K562 (cell line): ENCODE results near the gene SKA3. TPM values are rescaled to one million over a fixed set of nuclear protein-coding genes. Genes with fewer than 3 reads are reported as not detected.

Source experiments
- ATAC-seq: fragments of 200-7000 bp; cut with Tn5 transposase; 3 replicates; pipeline ENCODE4 v1.9.1; 2020; ENCODE audit warnings: moderate library complexity
- BruUV-seq: library from RNA; stranded (reverse); fragments of 400-500 nt; replicated peaks from 2 replicates; lab custom pipeline; 2021; lab: Mats Ljungman, UMichigan
- CTCF ChIA-PET: fragments of 300-600 bp; formaldehyde crosslinking; extraction: SDS; loops from one replicate; lab custom pipeline; 2021; ENCODE audit warnings: low intra/inter-chr PET ratio; lab: Yijun Ruan, JAX
- POLR2A ChIA-PET: fragments of 300-600, 350-650 bp; sonication (Branson Sonifier 250); formaldehyde crosslinking; extraction: SDS; loops from one replicate; lab custom pipeline; 2021; ENCODE audit warnings: antibody characterized with exemption, inconsistent platforms; lab: Yijun Ruan, JAX
- DNase-seq, 4 experiments: peaks; one replicate each; pipeline versions ENCODE4 v3.0.0 to v3.0.0-alpha.2; 2011 to 2018; ENCODE audit warnings: low spot score in 3 of 4, mixed read lengths in 3 of 4; ENCODE audit errors: extremely low read depth in 1 of 4
- FAIRE-seq: peaks from 2 replicates; lab custom pipeline; 2011; peaks lifted over from hg19 to GRCh38; lab: Jason Lieb, UNC
- H2AFZ ChIP-seq: 2 replicates; pipeline ENCODE4 v1.6.0; 2011; ENCODE audit warnings: low read depth, low read length, control low read depth, inconsistent platforms
- H3K27ac ChIP-seq: fragments of 200-600 bp; 3 replicates; pipeline ENCODE4 v1.8.0; 2011; ENCODE audit warnings: low read depth, mild to moderate bottlenecking, control low read depth, inconsistent platforms, low read length, moderate library complexity, mixed read lengths; ENCODE audit errors: extremely low read depth
- H3K27me3 ChIP-seq, 2 experiments: fragments of 300-600 bp in 1 of 2; 2 replicates in 1 of 2; 3 replicates in 1 of 2; pipeline versions ENCODE4 v1.6.0 to v1.8.0; 2011; ENCODE audit warnings: inconsistent platforms in 2 of 2, low read length in 2 of 2, mild to moderate bottlenecking in 1 of 2, mixed read lengths in 1 of 2, moderate library complexity in 1 of 2; ENCODE audit not compliant: control insufficient read depth in 2 of 2, insufficient read depth in 2 of 2
- H3K36me3 ChIP-seq: fragments of 300-600 bp; 3 replicates; pipeline ENCODE4 v1.8.0; 2011; ENCODE audit warnings: mild to moderate bottlenecking, low read length, inconsistent platforms; ENCODE audit not compliant: control insufficient read depth, insufficient read depth
- H3K4me1 ChIP-seq, 2 experiments: fragments of 200-600 bp in 1 of 2; replicated peaks in 1 of 2; 2 replicates in 1 of 2; 3 replicates in 1 of 2; pipeline versions ENCODE4 v1.5.1 to v1.8.0; 2011; ENCODE audit warnings: inconsistent platforms in 2 of 2, low read length in 2 of 2, mild to moderate bottlenecking in 1 of 2, mixed read lengths in 1 of 2, moderate library complexity in 1 of 2; ENCODE audit not compliant: control insufficient read depth in 2 of 2, insufficient read depth in 2 of 2
- H3K4me2 ChIP-seq: 2 replicates; pipeline ENCODE4 v1.6.1; 2011; ENCODE audit warnings: low read length, control low read depth, inconsistent platforms, mixed read lengths; ENCODE audit not compliant: insufficient read depth
- H3K4me3 ChIP-seq: fragments of 200-600 bp; sonication (generic), shearing (Covaris generic); 2 replicates; pipeline ENCODE4 v1.5.1; 2016; ENCODE audit warnings: control low read depth, inconsistent platforms
- H3K79me2 ChIP-seq: fragments of 200-600 bp; 3 replicates; pipeline ENCODE4 v1.8.0; 2011; ENCODE audit warnings: low read length, inconsistent platforms; ENCODE audit not compliant: control insufficient read depth, insufficient read depth
- H3K9ac ChIP-seq, 2 experiments: 2 replicates each; pipeline versions ENCODE4 v1.6.0 to v1.6.1; 2011; ENCODE audit warnings: low read depth in 2 of 2, low read length in 2 of 2, control low read depth in 1 of 2, inconsistent platforms in 1 of 2, mild to moderate bottlenecking in 1 of 2, mixed read lengths in 1 of 2; ENCODE audit not compliant: insufficient read depth in 1 of 2
- H3K9me1 ChIP-seq: one replicate; pipeline ENCODE4 v1.6.0; 2011; ENCODE audit warnings: inconsistent platforms, mild to moderate bottlenecking, low read length, moderate library complexity; ENCODE audit not compliant: control insufficient read depth, insufficient read depth
- H3K9me3 ChIP-seq: replicated peaks from 2 replicates; pipeline ENCODE4 v1.5.1; 2011; ENCODE audit warnings: low read depth, low read length, inconsistent platforms; ENCODE audit not compliant: control insufficient read depth, insufficient read depth
- H4K20me1 ChIP-seq: replicated peaks from 2 replicates; pipeline ENCODE4 v1.6.1; 2011; ENCODE audit warnings: low read length, inconsistent platforms, mixed read lengths; ENCODE audit not compliant: control insufficient read depth, insufficient read depth
- ATF1 ChIP-seq, 2 experiments: fragments of 450-650 bp in 1 of 2; IDR thresholded peaks; 2 replicates each; pipeline ENCODE4 v1.6.1; 2016; ENCODE audit warnings: missing compliant biosample characterization in 1 of 2, missing genetic modification characterization in 1 of 2
- BDP1 ChIP-seq: IDR thresholded peaks from 3 replicates; pipeline ENCODE4 v1.6.1; 2011; ENCODE audit not compliant: insufficient read length, insufficient read depth
- CTBP1 ChIP-seq: fragments of 450-650 bp; IDR thresholded peaks from 2 replicates; pipeline ENCODE4 v1.6.1; 2016; ENCODE audit warnings: borderline replicate concordance
- E2F3 ChIP-seq: fragments of 250-450 bp; sonication (Bioruptor Pico); IDR thresholded peaks from 2 replicates; pipeline ENCODE4 v1.4.0; 2020; ENCODE audit warnings: mild to moderate bottlenecking
- HOMEZ ChIP-seq: fragments of 250-450 bp; sonication (Bioruptor Pico); IDR thresholded peaks from 2 replicates; pipeline ENCODE4 v1.4.0; 2020; ENCODE audit warnings: mild to moderate bottlenecking, moderate library complexity
- IRF2 ChIP-seq: sonication (generic); formaldehyde crosslinking; IDR thresholded peaks from 2 replicates; pipeline ENCODE4 v1.8.1; 2022; ENCODE audit warnings: mild to moderate bottlenecking, missing genetic modification reagents
- MLX ChIP-seq, 2 experiments: fragments of 450-650 bp in 1 of 2; sonication (generic) in 1 of 2; formaldehyde crosslinking; conservative IDR thresholded peaks; 2 replicates each; pipeline versions ENCODE4 v1.4.0 to v1.8.1; 2020 to 2022; ENCODE audit warnings: mild to moderate bottlenecking in 1 of 2, missing genetic modification reagents in 1 of 2
- MXD1 ChIP-seq: fragments of 250-450 bp; sonication (Bioruptor Pico); IDR thresholded peaks from 2 replicates; pipeline ENCODE4 v1.8.0; 2021; ENCODE audit warnings: borderline replicate concordance, mild to moderate bottlenecking, moderate library complexity; ENCODE audit not compliant: poor library complexity, severe bottlenecking
- PHF21A ChIP-seq: fragments of 450-650 bp; IDR thresholded peaks from 2 replicates; pipeline ENCODE4 v1.6.1; 2017; ENCODE audit warnings: low read depth, borderline replicate concordance
- RAD51 ChIP-seq: fragments of 450-650 bp; IDR thresholded peaks from 2 replicates; pipeline ENCODE4 v1.7.1; 2016; ENCODE audit warnings: low read depth, mild to moderate bottlenecking, borderline replicate concordance
- RBM17 ChIP-seq: fragments of 200-400 bp; formaldehyde crosslinking; IDR thresholded peaks from 2 replicates; pipeline ENCODE4 v1.6.1; 2017; ENCODE audit warnings: low read depth, mild to moderate bottlenecking, low read length, borderline replicate concordance
- SAFB ChIP-seq: fragments of 200-400 bp; formaldehyde crosslinking; IDR thresholded peaks from 2 replicates; pipeline ENCODE4 v1.6.1; 2017; ENCODE audit warnings: low read depth, low read length, borderline replicate concordance
- SIN3A ChIP-seq, 2 experiments: fragments of 150-350 bp in 1 of 2; IDR thresholded peaks; 2 replicates each; pipeline ENCODE4 v1.6.1; 2011 to 2016; ENCODE audit warnings: borderline replicate concordance in 2 of 2, low read depth in 2 of 2, low read length in 2 of 2, mild to moderate bottlenecking in 2 of 2, moderate library complexity in 2 of 2; ENCODE audit not compliant: control insufficient read depth in 1 of 2
- SMARCE1 ChIP-seq: fragments of 450-650 bp; IDR thresholded peaks from 2 replicates; pipeline ENCODE4 v1.7.1; 2016; ENCODE audit warnings: mild to moderate bottlenecking
- WGBS: fragments of 100-300 bp; shearing (Covaris generic); methylation state at CpG from one replicate; pipeline ENCODE4 v1.1.6; 2016; ENCODE audit warnings: low coverage, mixed read lengths; ENCODE audit not compliant: insufficient coverage; ENCODE audit errors: missing lambda C conversion rate; 5-methylcytosine and 5-hydroxymethylcytosine counted together
- in situ Hi-C: fragments of 300-500 bp; cut with MboI; formaldehyde crosslinking; loops from 4 replicates; pipeline ENCODE4 v1.15.0; 2018; ENCODE audit warnings: inconsistent platforms, mixed read lengths
- intact Hi-C: fragments of 100-400 bp; cut with micrococcal nuclease; formaldehyde crosslinking; loops from 2 replicates; pipeline ENCODE4 v1.14.2; 2022
- polyA plus RNA-seq, 8 experiments: library from polyadenylated mRNA; depleted of rRNA in 4 of 8; stranded (reverse) in 5 of 8; unstranded in 3 of 8; fragments of >200 nt; fragmentation: Nextera tagmentation in 2 of 8; fragmentation: Illumina TruSeq in 1 of 8; extraction: Ambion mirVana in 2 of 8; extraction: Trizol in 1 of 8; gene quantifications; 2 replicates each; pipeline versions ENCODE4 v1.2.1 to v1.2.3, GENCODE V29; 2011 to 2014; ENCODE audit warnings: inconsistent platforms in 1 of 8, missing spikeins in 1 of 8
- total RNA-seq, 7 experiments: library from RNA; depleted of rRNA in 6 of 7; stranded (reverse); fragments of >200 nt in 6 of 7; fragmentation: Illumina TruSeq in 2 of 7; extraction: Trizol in 2 of 7; gene quantifications; 2 replicates each; pipeline versions ENCODE4 v1.2.1 to v1.2.3, GENCODE V29; 2011 to 2021; ENCODE audit warnings: low replicate concordance in 1 of 7

The SKA3 gene
- total and polyA plus RNA-seq, 9 of the 15 experiments (the other 6 are each of a cell fraction or from before 2014, with no cell fraction given): 17.0 to 53.3 (median 29.9) TPM

GRCh38 chr13:21225082-21225481, 48.7 kb upstream of the SKA3 start:
- FAIRE-seq (no peak), ATAC-seq (no peak), DNase-seq (no peak)
- Histone ChIP-seq H2AFZ (no peak overlapping the region), H3K9me3 (no peaks in the 10 kb centered on the region), H3K9ac (no peak overlapping the region), H3K79me2 (no peaks in the 10 kb centered on the region), H3K4me1 (no peaks in the 10 kb centered on the region)
- 2% methylated on average over 5 of the region's 6 CpGs for WGBS
- POLR2A ChIA-PET: no interaction called here
- TF ChIP-seq CTBP1 (no peak), PHF21A (no peak), ATF1 (CRISPR knock-in tag; IDR thresholded peaks at IDR 0.05) (no peak), ATF1 (tag; IDR thresholded peaks at IDR 0.05) (no peak), RAD51 (no peak), RBM17 (no peak), SIN3A (IDR thresholded peaks at IDR 0.05; ENCODE audit: borderline replicate concordance in 2 of 2, control insufficient read depth in 1 of 2, low read depth in 2 of 2, low read length in 2 of 2) (no peak), SMARCE1 (no peak), MLX (CRISPR knock-in tag; conservative IDR thresholded peaks at IDR 0.05) (no peak), BDP1 (no peak), MXD1 (CRISPR knock-in tag) (no peak), E2F3 (CRISPR knock-in tag) (no peak), SAFB (no peak), HOMEZ (CRISPR knock-in tag) (no peak), IRF2 (CRISPR knock-in tag) (no peak)
- TF ChIP-seq, all 486 proteins: peak for 0
- no peak overlapping the region for H3K27ac ChIP-seq
- in situ Hi-C loops (no loop called here), intact Hi-C loops (no loop called here)
- no peaks in the 10 kb centered on the region for H4K20me1 ChIP-seq
- H3K9me1 ChIP-seq: no peaks in the 10 kb centered on the region
- CTCF ChIA-PET: no interaction called here
- peaks cover 0 to 21% of the 10 kb centered on the region in 2 experiments; a peak in 2 of 5 replicates for H3K27me3 ChIP-seq
- H3K4me3 ChIP-seq: no peak overlapping the region
- H3K4me2 ChIP-seq: no peak overlapping the region
- no TSS peak for BruUV-seq
- no peaks in the 10 kb centered on the region for H3K36me3 ChIP-seq
